DOHH2 (cell line): ENCODE measurements around the gene TLNRD1.

ENCODE experiments used
- CTCF ChIP-seq: fragments of 200-600 bp; sonication (generic); IDR thresholded peaks from one replicate; pipeline ENCODE4 v1.5.1; 2014; ENCODE audit warnings: antibody characterized with exemption, mild to moderate bottlenecking, low read depth, low read length; ENCODE audit not compliant: poor library complexity, severe bottlenecking
- EZH2phosphoT487 ChIP-seq: fragments of 200-600 bp; sonication (generic); IDR thresholded peaks from 2 replicates; pipeline ENCODE4 v1.6.1; 2017; ENCODE audit warnings: borderline replicate concordance, mild to moderate bottlenecking, antibody characterized with exemption, low read length, moderate library complexity, mixed read lengths

GRCh38 chr15:80953953-80954778, 46.6 kb upstream of the TLNRD1 start:
- TF ChIP-seq CTCF (no peak), EZH2phosphoT487 (no peak)
